Tibial nerve (tissue), 3 donors: ENCODE data around the gene CC2D2A.

Source experiments
- CTCF ChIP-seq, 5 experiments: fragments of 200-600 bp in 3 of 5; fragments of 450-650 bp in 2 of 5; sonication (generic) in 3 of 5; IDR thresholded peaks; one replicate each; pipeline ENCODE4 v1.5.1; 2016 to 2019; ENCODE audit warnings: antibody characterized with exemption in 5 of 5, mild to moderate bottlenecking in 3 of 5, moderate library complexity in 2 of 5
- POLR2A ChIP-seq, 2 donors: fragments of 450-650 bp; IDR thresholded peaks; one replicate each; pipeline ENCODE4 v1.6.1; 2017; ENCODE audit warnings: antibody characterized with exemption in 2 of 2, mild to moderate bottlenecking in 2 of 2, moderate library complexity in 2 of 2

GRCh38 chr4:15612136-15612535, 142.5 kb downstream of the CC2D2A start:
- no peak for TF ChIP-seq CTCF (IDR thresholded peaks at IDR 0.05)
- no peak for TF ChIP-seq POLR2A (IDR thresholded peaks at IDR 0.05)
